ENCODE results near the gene CNTN4.

GRCh38 chr3:2937592-2937991 is 838.9 kb downstream of the CNTN4 start:
- TF ChIP-seq CTCF (IDR thresholded peaks at IDR 0.05) (no peak), EP300 (IDR thresholded peaks at IDR 0.05) (no peak)

Measured in tibial nerve (tissue), 4 donors.